ENCODE data around the gene SRPK1. TPM values are rescaled to one million over a fixed set of nuclear protein-coding genes. Genes with fewer than 3 reads are reported as not detected.

Gene SRPK1
- total RNA-seq, 1 experiment from 2014 or later: 89.4 TPM

GRCh38 chr6:35892482-35892881 lies 28.4 kb downstream of the SRPK1 start:
- Histone ChIP-seq H3K9ac (ENCODE audit: low read length) (no peak overlapping the region), H3K4me2 (ENCODE audit: low read length) (no peak overlapping the region), H3K79me2 (ENCODE audit: insufficient read depth, low read length) (peaks cover 80% of the 10 kb centered on the region), H3K27me3 (ENCODE audit: insufficient read depth, low read length) (no peaks in the 10 kb centered on the region), H3K9me2 (ENCODE audit: insufficient read depth) (no peaks in the 10 kb centered on the region), H4K20me1 (ENCODE audit: insufficient read depth) (peaks cover 37% of the 10 kb centered on the region; the same call in 1 of the 2 replicates), H3K36me3 (ENCODE audit: control insufficient read depth in 1 of 2, insufficient read depth in 2 of 2, low read length in 2 of 2) (peaks cover 6 to 17% of the 10 kb centered on the region in 2 experiments; a peak in 3 of 4 replicates), H3K9me3 (ENCODE audit: control insufficient read depth in 1 of 2, insufficient read depth in 1 of 2, low read depth in 1 of 2, low read length in 2 of 2) (no peaks in the 10 kb centered on the region), H3K4me1 (ENCODE audit: control insufficient read depth in 1 of 2, insufficient read depth in 2 of 2, low read length in 2 of 2) (no peaks in the 10 kb centered on the region), H2AFZ (ENCODE audit: low read depth, low read length, poor library complexity, severe bottlenecking) (no peak overlapping the region), H3K27ac (ENCODE audit: low read depth, low read length) (no peak overlapping the region), H3K4me3 (replicated peaks in 1 of 2; ENCODE audit: low read depth in 1 of 2, low read length in 2 of 2) (no peak overlapping the region)
- ChIA-PET POLR2A (no interaction called here), CTCF (no interaction called here), RAD21 (ENCODE audit: low non-redundant PET in 1 of 2, low total read pairs in 2 of 2, uncharacterized antibody in 2 of 2, unreplicated experiment in 2 of 2) (no interaction called here)
- ATAC-seq (no peak), DNase-seq (ENCODE audit: low read depth, low spot score) (no peak)
- BruUV-seq (replicated peaks): no TSS peak
- intact Hi-C loops (cut with micrococcal nuclease): no loop called here
- TF ChIP-seq CBX3 (IDR thresholded peaks at IDR 0.05; ENCODE audit: low read depth): no peak
- no peak for TF ChIP-seq CEBPB (IDR thresholded peaks at IDR 0.05; ENCODE audit: low read depth)
- no peak for TF ChIP-seq POLR2AphosphoS5 (IDR thresholded peaks at IDR 0.05; ENCODE audit: low read depth, low read length)
- TF ChIP-seq RAD21 (IDR thresholded peaks at IDR 0.05; ENCODE audit: low read depth): no peak
- TF ChIP-seq TCF7L2 (IDR thresholded peaks at IDR 0.05; ENCODE audit: borderline replicate concordance, extremely low read depth, insufficient read depth, insufficient read length): no peak
- no peak for TF ChIP-seq ELF1 (IDR thresholded peaks at IDR 0.05; ENCODE audit: borderline replicate concordance, low read depth)
- no peak for TF ChIP-seq POLR2A (IDR thresholded peaks at IDR 0.05; ENCODE audit: borderline replicate concordance, extremely low read depth, insufficient read depth, insufficient read length)
- no peak for TF ChIP-seq SIN3A (IDR thresholded peaks at IDR 0.05; ENCODE audit: low read depth)
- TF ChIP-seq MAX (IDR thresholded peaks at IDR 0.05): no peak
- TF ChIP-seq YY1 (IDR thresholded peaks at IDR 0.05; ENCODE audit: extremely low read depth, insufficient replicate concordance, low read depth, low read length): no peak
- no peak for TF ChIP-seq JUND (IDR thresholded peaks at IDR 0.05)

GRCh38 chr6:35879151-35879550 lies 41.7 kb downstream of the SRPK1 start:
- Histone ChIP-seq H3K4me2 (ENCODE audit: low read length) (no peak overlapping the region), H2AFZ (ENCODE audit: low read depth, low read length, poor library complexity, severe bottlenecking) (no peak overlapping the region), H3K36me3 (ENCODE audit: control insufficient read depth in 1 of 2, insufficient read depth in 2 of 2, low read length in 2 of 2) (peaks cover 12 to 38% of the 10 kb centered on the region in 2 experiments), H4K20me1 (ENCODE audit: insufficient read depth) (no peaks in the 10 kb centered on the region), H3K9me3 (ENCODE audit: control insufficient read depth in 1 of 2, insufficient read depth in 1 of 2, low read depth in 1 of 2, low read length in 2 of 2) (peaks cover 0 to 3% of the 10 kb centered on the region in 2 experiments; a peak in 1 of 4 replicates), H3K4me3 (replicated peaks in 1 of 2; ENCODE audit: low read depth in 1 of 2, low read length in 2 of 2) (no peak overlapping the region), H3K27me3 (ENCODE audit: insufficient read depth, low read length) (no peaks in the 10 kb centered on the region), H3K79me2 (ENCODE audit: insufficient read depth, low read length) (peaks cover 57% of the 10 kb centered on the region), H3K27ac (ENCODE audit: low read depth, low read length) (no peak overlapping the region), H3K4me1 (ENCODE audit: control insufficient read depth in 1 of 2, insufficient read depth in 2 of 2, low read length in 2 of 2) (no peaks in the 10 kb centered on the region), H3K9ac (ENCODE audit: low read length) (no peak overlapping the region), H3K9me2 (ENCODE audit: insufficient read depth) (no peaks in the 10 kb centered on the region)
- ChIA-PET POLR2A (no interaction called here), CTCF (no interaction called here), RAD21 (ENCODE audit: low non-redundant PET in 1 of 2, low total read pairs in 2 of 2, uncharacterized antibody in 2 of 2, unreplicated experiment in 2 of 2) (interaction anchor here in 1 of 2 experiments (0.6 kb wide), 1 partner anchor 58 kb away, joined by 6 read pairs; no protein-coding TSS in a partner anchor)
- TF ChIP-seq ELF1 (IDR thresholded peaks at IDR 0.05; ENCODE audit: borderline replicate concordance, low read depth) (no peak), SRF (IDR thresholded peaks at IDR 0.05; ENCODE audit: low read depth) (no peak), YY1 (IDR thresholded peaks at IDR 0.05; ENCODE audit: extremely low read depth, insufficient replicate concordance, low read depth, low read length) (no peak), ZNF274 (IDR thresholded peaks at IDR 0.05; ENCODE audit: low read depth, low read length) (no peak), EZH2phosphoT487 (IDR thresholded peaks at IDR 0.05; ENCODE audit: borderline replicate concordance) (no peak), EZH2 (IDR thresholded peaks at IDR 0.05) (no peak), CBX3 (IDR thresholded peaks at IDR 0.05; ENCODE audit: low read depth) (no peak), POLR2A (IDR thresholded peaks at IDR 0.05; ENCODE audit: borderline replicate concordance, extremely low read depth, insufficient read depth, insufficient read length) (no peak), TCF7L2 (IDR thresholded peaks at IDR 0.05; ENCODE audit: borderline replicate concordance, extremely low read depth, insufficient read depth, insufficient read length) (no peak), CEBPB (IDR thresholded peaks at IDR 0.05; ENCODE audit: low read depth) (no peak), EGR1 (IDR thresholded peaks at IDR 0.05; ENCODE audit: low read depth) (no peak), RAD21 (IDR thresholded peaks at IDR 0.05; ENCODE audit: low read depth) (no peak), REST (IDR thresholded peaks at IDR 0.05; ENCODE audit: low read depth) (no peak), ZFX (IDR thresholded peaks at IDR 0.05) (no peak)
- no peak for ATAC-seq
- BruUV-seq (replicated peaks): no TSS peak
- intact Hi-C loops (cut with micrococcal nuclease): no loop called here
- DNase-seq (ENCODE audit: low read depth, low spot score): no peak

Measured in HCT116 (cell line).